HL-60 (cell line): ENCODE data around the gene TMEFF2.
A peak's percentile ranks its signal among the peaks of the same experiment; 100 is the strongest.

ENCODE experiments used
- DNase-seq, 2 experiments: peaks; one replicate each; pipeline ENCODE4 v3.0.0-alpha.2; 2010 to 2020; ENCODE audit warnings: low read depth in 1 of 2, low spot score in 1 of 2
- H3K27ac ChIP-seq: fragments of 250-450 bp; sonication (Bioruptor Pico); replicated peaks from 2 replicates; pipeline ENCODE4 v1.5.1; 2020; ENCODE audit warnings: mild to moderate bottlenecking, moderate library complexity
- H3K27me3 ChIP-seq: fragments of 250-450 bp; sonication (Bioruptor Pico); 2 replicates; pipeline ENCODE4 v1.5.1; 2021; ENCODE audit warnings: mild to moderate bottlenecking, moderate library complexity; ENCODE audit not compliant: insufficient read depth, poor library complexity, severe bottlenecking
- H3K4me3 ChIP-seq: replicated peaks from 2 replicates; pipeline ENCODE4 v1.5.1; 2011; ENCODE audit warnings: mild to moderate bottlenecking, control low read depth, low read length; ENCODE audit not compliant: insufficient read depth
- GABPA ChIP-seq: IDR thresholded peaks from 2 replicates; pipeline ENCODE4 v1.6.1; 2012; ENCODE audit warnings: low read depth
- POLR2AphosphoS5 ChIP-seq: IDR thresholded peaks from 2 replicates; pipeline ENCODE4 v1.6.1; 2012; ENCODE audit warnings: low read depth
- SPI1 ChIP-seq: IDR thresholded peaks from 2 replicates; pipeline ENCODE4 v1.6.1; 2012; ENCODE audit warnings: low read depth, mild to moderate bottlenecking, borderline replicate concordance
- TF ChIP-seq, protein P1 (sequence below): IDR thresholded peaks from 2 replicates; pipeline ENCODE4 v1.6.1; 2012; ENCODE audit warnings: low read depth; ENCODE audit not compliant: insufficient replicate concordance
- TF ChIP-seq, protein P2 (sequence below): IDR thresholded peaks from one replicate; pipeline ENCODE4 v1.5.1; 2011; ENCODE audit warnings: low read length, control low read depth, inconsistent platforms; ENCODE audit not compliant: insufficient read depth

Gene TMEFF2

DNA sequence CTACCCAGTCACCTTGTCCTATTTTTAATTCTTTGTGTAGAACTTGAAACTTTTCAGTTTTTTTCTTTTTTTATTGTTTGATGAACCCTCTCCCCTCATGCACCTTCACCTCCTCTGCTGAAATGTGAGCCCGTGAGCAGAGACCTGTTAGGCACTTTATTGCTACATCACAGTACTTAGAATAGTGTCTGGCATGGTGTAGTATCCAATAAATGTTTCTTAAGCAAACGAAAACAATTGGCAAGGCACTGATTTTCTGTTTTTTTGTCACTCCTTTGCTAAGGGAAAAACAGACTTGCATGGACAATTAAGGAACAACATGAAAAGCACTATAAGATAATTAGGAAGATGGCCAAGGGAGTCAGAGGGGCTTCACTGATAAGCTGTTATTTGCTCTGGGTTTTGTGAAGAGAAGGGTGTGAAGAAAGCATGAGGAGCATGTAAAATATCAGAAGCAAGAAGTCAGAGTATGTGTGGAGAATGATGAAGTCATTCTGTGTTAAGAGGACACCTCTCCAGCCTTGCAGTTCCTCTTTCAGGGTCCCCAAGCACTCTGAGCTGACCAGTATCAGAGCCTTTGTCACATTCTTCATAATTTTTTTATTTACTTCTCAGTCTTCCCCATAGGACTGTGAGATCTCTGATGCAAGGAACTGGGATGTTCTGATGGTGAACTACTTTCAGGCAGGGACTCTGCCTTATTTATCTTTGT, 248.1 kb downstream of the TMEFF2 start:
- H3K27ac ChIP-seq: no peak overlapping the region
- H3K27me3 ChIP-seq: no peaks in the 10 kb centered on the region
- H3K4me3 ChIP-seq: no peak overlapping the region
- DNase-seq: no peak
- peak; percentile 52; the same call in 1 of the 2 replicates for TF ChIP-seq SPI1
- TF ChIP-seq, protein P1, sequence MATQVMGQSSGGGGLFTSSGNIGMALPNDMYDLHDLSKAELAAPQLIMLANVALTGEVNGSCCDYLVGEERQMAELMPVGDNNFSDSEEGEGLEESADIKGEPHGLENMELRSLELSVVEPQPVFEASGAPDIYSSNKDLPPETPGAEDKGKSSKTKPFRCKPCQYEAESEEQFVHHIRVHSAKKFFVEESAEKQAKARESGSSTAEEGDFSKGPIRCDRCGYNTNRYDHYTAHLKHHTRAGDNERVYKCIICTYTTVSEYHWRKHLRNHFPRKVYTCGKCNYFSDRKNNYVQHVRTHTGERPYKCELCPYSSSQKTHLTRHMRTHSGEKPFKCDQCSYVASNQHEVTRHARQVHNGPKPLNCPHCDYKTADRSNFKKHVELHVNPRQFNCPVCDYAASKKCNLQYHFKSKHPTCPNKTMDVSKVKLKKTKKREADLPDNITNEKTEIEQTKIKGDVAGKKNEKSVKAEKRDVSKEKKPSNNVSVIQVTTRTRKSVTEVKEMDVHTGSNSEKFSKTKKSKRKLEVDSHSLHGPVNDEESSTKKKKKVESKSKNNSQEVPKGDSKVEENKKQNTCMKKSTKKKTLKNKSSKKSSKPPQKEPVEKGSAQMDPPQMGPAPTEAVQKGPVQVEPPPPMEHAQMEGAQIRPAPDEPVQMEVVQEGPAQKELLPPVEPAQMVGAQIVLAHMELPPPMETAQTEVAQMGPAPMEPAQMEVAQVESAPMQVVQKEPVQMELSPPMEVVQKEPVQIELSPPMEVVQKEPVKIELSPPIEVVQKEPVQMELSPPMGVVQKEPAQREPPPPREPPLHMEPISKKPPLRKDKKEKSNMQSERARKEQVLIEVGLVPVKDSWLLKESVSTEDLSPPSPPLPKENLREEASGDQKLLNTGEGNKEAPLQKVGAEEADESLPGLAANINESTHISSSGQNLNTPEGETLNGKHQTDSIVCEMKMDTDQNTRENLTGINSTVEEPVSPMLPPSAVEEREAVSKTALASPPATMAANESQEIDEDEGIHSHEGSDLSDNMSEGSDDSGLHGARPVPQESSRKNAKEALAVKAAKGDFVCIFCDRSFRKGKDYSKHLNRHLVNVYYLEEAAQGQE: no peak
- TF ChIP-seq, protein P2, sequence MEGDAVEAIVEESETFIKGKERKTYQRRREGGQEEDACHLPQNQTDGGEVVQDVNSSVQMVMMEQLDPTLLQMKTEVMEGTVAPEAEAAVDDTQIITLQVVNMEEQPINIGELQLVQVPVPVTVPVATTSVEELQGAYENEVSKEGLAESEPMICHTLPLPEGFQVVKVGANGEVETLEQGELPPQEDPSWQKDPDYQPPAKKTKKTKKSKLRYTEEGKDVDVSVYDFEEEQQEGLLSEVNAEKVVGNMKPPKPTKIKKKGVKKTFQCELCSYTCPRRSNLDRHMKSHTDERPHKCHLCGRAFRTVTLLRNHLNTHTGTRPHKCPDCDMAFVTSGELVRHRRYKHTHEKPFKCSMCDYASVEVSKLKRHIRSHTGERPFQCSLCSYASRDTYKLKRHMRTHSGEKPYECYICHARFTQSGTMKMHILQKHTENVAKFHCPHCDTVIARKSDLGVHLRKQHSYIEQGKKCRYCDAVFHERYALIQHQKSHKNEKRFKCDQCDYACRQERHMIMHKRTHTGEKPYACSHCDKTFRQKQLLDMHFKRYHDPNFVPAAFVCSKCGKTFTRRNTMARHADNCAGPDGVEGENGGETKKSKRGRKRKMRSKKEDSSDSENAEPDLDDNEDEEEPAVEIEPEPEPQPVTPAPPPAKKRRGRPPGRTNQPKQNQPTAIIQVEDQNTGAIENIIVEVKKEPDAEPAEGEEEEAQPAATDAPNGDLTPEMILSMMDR: no peak
- no peak for TF ChIP-seq GABPA

DNA sequence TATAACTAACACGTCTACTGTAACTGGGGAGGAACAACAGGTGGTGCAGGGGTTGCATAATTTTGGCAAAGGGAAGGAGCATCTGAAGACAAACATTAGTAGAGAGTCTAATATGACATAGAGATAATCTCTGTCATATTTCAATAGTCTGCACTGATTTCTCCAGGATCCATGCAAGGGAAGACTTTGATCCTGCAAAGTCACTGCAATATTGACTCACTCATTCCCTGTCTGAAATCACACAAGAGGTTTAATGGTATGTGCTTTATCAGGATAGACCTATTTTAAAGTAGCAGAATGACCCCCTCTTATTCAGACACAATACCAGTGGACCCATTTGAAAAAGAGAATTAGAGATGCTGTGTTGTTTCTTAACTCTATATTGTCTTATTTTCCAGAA, 249.1 kb downstream of the TMEFF2 start:
- TF ChIP-seq, protein P1: no peak
- TF ChIP-seq SPI1: no peak
- TF ChIP-seq, protein P2: no peak
- TF ChIP-seq POLR2AphosphoS5: no peak
- TF ChIP-seq GABPA: no peak
- no peak for DNase-seq

DNA sequence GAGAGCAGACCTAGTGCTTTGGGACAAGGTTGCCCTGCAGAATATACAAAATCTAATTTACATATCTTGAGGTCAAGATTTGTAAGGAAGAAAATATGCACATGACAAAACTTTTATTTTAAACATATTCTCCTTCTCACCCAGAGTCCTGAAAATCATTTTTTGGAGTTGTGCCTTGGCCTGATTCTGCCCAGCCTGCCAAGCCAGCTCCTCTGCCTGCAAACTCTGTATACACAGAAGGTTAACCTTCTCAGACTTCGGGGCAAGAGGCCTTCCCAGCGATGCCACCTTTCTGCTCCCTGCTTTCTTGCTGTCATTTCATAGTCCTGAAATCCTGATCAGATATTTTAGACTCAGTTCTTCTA, 252.0 kb downstream of the TMEFF2 start:
- H3K27me3 ChIP-seq: no peaks in the 10 kb centered on the region
- TF ChIP-seq SPI1 (no peak), GABPA (no peak)
- TF ChIP-seq, protein P1: no peak
- H3K4me3 ChIP-seq: no peak overlapping the region
- DNase-seq: no peak
- no peak overlapping the region for H3K27ac ChIP-seq

More for the DNA sequence above, 249.1 kb downstream of the TMEFF2 start:
- H3K4me3 ChIP-seq: no peak overlapping the region
- no peak overlapping the region for H3K27ac ChIP-seq
- no peaks in the 10 kb centered on the region for H3K27me3 ChIP-seq
